ENCODE measurements around the gene AIRE. TPM values are rescaled to one million over a fixed set of nuclear protein-coding genes. Genes with fewer than 3 reads are reported as not detected.

Gene AIRE
- total and polyA plus RNA-seq, 9 donors: not detected

DNA sequence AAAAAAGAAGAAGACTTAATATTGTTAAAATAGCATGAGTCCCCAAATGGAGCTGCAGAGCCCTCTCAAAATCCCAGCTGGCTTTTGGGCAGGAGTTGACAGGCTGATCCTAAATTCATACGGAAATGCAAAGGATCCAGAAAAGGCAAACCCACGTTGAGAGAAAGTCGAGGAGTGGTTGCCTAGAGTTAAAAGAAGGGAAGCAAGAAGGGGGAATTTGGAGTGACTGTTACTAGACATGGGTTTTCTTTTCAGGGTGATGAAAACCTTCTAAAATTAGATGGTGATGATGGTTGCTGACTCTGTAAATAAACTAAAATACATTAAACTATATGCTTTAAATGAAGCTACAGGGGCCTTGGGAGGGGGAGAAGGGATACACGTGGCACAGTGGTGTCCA lies 25.6 kb upstream of the AIRE start:
- WGBS, 3 donors: 51 to 72% (median 63%) methylated on average over 4 of the region's 4 CpGs
- no peak for DNase-seq
- no peaks in the 10 kb centered on the region for H3K27me3 ChIP-seq
- TF ChIP-seq POLR2A (IDR thresholded peaks at IDR 0.05): no peak
- no peak for TF ChIP-seq EP300 (IDR thresholded peaks at IDR 0.05)
- TF ChIP-seq, protein P1, sequence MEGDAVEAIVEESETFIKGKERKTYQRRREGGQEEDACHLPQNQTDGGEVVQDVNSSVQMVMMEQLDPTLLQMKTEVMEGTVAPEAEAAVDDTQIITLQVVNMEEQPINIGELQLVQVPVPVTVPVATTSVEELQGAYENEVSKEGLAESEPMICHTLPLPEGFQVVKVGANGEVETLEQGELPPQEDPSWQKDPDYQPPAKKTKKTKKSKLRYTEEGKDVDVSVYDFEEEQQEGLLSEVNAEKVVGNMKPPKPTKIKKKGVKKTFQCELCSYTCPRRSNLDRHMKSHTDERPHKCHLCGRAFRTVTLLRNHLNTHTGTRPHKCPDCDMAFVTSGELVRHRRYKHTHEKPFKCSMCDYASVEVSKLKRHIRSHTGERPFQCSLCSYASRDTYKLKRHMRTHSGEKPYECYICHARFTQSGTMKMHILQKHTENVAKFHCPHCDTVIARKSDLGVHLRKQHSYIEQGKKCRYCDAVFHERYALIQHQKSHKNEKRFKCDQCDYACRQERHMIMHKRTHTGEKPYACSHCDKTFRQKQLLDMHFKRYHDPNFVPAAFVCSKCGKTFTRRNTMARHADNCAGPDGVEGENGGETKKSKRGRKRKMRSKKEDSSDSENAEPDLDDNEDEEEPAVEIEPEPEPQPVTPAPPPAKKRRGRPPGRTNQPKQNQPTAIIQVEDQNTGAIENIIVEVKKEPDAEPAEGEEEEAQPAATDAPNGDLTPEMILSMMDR (IDR thresholded peaks at IDR 0.05): no peak
- no peak overlapping the region for H3K4me3 ChIP-seq
- H3K27ac ChIP-seq: no peak overlapping the region
- H3K9me3 ChIP-seq: peaks cover 0 to 3% of the 10 kb centered on the region in 2 donors
- no peaks in the 10 kb centered on the region for H3K4me1 ChIP-seq (ENCODE audit: insufficient read depth)
- no peaks in the 10 kb centered on the region for H3K36me3 ChIP-seq
- intact Hi-C loops (cut with DNase I): no loop called here

DNA sequence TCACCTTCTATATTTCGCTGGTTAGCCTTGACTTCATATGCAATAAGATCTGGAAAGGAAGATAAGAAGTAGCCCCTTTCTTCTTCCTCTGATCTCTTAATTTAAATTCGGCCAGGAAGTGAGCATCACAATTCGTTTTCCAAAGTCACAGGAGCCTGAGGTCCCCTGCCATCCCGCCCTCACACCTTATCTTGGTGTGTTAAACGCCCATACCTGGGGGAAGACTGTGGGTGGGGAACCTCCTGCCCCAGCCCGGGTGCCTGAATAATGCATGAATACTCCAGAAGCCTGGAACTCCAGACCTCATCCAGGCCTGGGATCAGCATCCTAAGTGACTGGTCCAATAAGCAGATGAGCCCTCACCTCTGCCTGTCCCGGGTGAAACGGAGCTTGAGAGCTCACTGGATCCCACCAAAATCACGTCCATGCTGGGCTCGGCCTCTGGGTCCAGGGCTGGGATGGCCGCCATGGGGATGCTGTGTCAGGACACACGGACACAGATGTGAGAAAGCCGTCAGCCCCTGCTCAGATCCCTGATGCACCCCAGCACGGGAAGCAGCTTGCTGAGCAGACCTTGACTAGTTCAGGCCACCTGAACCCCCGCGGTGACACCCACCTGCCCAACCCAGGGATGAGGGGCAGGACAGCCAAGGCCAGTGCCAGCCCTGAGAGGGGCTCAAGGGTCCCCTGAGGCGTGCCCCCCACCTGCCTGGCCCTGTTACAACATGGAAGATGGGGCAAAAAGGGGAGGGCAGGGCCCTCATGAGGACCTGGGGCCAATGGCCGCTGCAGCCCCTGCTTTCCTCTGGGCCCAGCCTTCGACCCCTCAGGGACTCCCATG lies 24.7 kb upstream of the AIRE start:
- intact Hi-C loops (cut with DNase I): no loop called here
- Histone ChIP-seq H3K9me3 (peaks cover 0 to 3% of the 10 kb centered on the region in 2 donors), H3K27me3 (no peaks in the 10 kb centered on the region), H3K4me1 (ENCODE audit: insufficient read depth) (no peaks in the 10 kb centered on the region), H3K36me3 (no peaks in the 10 kb centered on the region), H3K27ac (no peak overlapping the region), H3K4me3 (no peak overlapping the region)
- peak in 1 of 5 donors; percentile 28 for DNase-seq
- no peak for TF ChIP-seq POLR2A (IDR thresholded peaks at IDR 0.05)
- 72 to 79% (median 77%) methylated on average over 17 to 19 of the region's 19 CpGs for WGBS, 3 donors

DNA sequence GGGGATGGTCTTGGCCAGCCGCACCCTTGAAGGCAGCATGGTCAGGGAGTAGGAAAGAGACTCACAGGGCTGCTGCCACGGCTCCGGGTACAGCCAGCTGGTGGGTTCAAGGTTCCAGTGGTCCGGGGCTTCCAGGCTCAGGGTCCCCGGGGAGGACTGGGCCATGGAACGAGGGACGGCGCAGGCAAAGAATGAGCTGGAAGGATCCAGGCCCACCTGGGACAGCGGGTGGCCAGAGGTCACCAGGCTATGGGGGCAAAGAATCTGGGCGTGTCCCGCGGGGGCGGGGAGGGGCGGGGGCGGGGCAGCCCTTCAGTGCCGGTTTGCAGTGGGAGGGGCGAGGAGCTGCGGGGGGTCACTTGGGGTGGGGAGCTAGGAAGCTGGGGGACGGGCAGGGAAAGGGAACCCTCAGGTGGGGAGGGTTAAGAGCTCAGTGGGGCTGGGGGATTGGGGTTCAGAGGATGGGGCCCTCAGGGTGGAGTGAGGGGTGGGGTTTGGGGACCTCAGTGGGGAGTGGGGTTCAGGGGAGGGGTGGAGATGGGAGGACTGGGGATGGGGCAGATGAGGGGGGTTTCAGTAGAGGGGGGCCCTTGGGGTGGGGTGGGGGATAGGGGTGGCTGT lies 23.9 kb upstream of the AIRE start, which contains the start of gene DNMT3L:
TSS of gene DNMT3L (minus strand) at position 223 of the 621 bp plus-strand sequence. CDS start 638 bp downstream, outside the sequence.
- peaks cover 0 to 3% of the 10 kb centered on the region in 2 donors for H3K9me3 ChIP-seq
- TF ChIP-seq POLR2A (IDR thresholded peaks at IDR 0.05) (no peak), EP300 (IDR thresholded peaks at IDR 0.05) (no peak)
- TF ChIP-seq, protein P1 (IDR thresholded peaks at IDR 0.05): no peak
- no peaks in the 10 kb centered on the region for H3K27me3 ChIP-seq
- H3K4me3 ChIP-seq: no peak within 1 kb of the TSS
- DNase-seq: no peak
- no peaks in the 10 kb centered on the region for H3K4me1 ChIP-seq (ENCODE audit: insufficient read depth)
- intact Hi-C loops (cut with DNase I): no loop called here
- no peak within 1 kb of the TSS for H3K27ac ChIP-seq
- no peaks in the 10 kb centered on the region for H3K36me3 ChIP-seq
- WGBS, 3 donors: 59 to 73% (median 64%) methylated on average over 14 to 19 of the region's 19 CpGs

DNA sequence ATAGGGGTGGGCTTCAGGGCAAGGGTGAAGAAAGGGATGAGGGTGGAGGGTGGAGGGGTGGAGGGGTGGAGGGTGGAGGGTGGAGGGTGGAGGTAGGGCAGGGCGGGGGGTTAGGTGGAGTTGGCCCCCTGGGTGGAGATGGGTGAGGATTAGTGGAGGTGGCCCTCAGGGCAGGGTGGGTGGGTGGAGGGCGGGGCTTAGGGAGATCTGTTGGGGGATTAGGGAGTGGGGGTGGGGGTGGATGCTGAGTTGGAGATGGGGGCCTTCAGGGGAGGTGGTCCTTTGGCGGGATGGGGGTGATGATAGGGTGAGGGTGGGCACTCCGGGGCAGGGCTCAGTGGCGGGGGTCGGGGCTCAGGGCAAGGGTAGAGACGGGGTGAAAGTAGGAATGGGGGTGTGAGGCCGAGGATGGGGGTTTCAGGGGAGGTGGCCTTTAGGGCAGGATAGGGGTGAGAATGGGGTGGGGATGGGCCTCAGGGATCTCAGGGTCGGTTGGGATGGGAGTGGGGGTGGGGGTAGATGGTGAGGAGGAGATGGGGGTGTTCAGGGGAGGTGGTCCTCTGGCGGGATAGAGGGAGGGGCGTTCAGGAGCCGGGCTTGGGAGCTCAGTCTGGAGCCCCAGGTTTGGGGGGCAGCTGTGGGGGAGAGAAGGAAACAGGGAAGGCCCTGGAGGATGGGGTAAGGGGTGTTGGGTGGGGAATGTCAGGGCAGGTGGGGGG lies 23.2 kb upstream of the AIRE start:
- no peak for DNase-seq
- Histone ChIP-seq H3K4me1 (ENCODE audit: insufficient read depth) (no peaks in the 10 kb centered on the region), H3K4me3 (no peak overlapping the region), H3K9me3 (peaks cover 0 to 3% of the 10 kb centered on the region in 2 donors), H3K27ac (no peak overlapping the region), H3K27me3 (no peaks in the 10 kb centered on the region), H3K36me3 (no peaks in the 10 kb centered on the region)
- no peak for TF ChIP-seq POLR2A (IDR thresholded peaks at IDR 0.05)
- TF ChIP-seq EP300 (IDR thresholded peaks at IDR 0.05): no peak
- TF ChIP-seq, protein P1 (IDR thresholded peaks at IDR 0.05): no peak
- intact Hi-C loops (cut with DNase I): no loop called here
- whole genome bisulfite sequencing, 3 donors: 68 to 79% (median 74%) methylated on average over 11 to 12 of the region's 12 CpGs

Data from ovary (tissue), 9 donors.